ENCODE measurements around the gene ATRNL1. TPM values are rescaled to one million over a fixed set of nuclear protein-coding genes. Genes with fewer than 3 reads are reported as not detected.

The ATRNL1 gene
- polyA plus RNA-seq, 1 donor from 2014 or later: 2.5 TPM

DNA sequence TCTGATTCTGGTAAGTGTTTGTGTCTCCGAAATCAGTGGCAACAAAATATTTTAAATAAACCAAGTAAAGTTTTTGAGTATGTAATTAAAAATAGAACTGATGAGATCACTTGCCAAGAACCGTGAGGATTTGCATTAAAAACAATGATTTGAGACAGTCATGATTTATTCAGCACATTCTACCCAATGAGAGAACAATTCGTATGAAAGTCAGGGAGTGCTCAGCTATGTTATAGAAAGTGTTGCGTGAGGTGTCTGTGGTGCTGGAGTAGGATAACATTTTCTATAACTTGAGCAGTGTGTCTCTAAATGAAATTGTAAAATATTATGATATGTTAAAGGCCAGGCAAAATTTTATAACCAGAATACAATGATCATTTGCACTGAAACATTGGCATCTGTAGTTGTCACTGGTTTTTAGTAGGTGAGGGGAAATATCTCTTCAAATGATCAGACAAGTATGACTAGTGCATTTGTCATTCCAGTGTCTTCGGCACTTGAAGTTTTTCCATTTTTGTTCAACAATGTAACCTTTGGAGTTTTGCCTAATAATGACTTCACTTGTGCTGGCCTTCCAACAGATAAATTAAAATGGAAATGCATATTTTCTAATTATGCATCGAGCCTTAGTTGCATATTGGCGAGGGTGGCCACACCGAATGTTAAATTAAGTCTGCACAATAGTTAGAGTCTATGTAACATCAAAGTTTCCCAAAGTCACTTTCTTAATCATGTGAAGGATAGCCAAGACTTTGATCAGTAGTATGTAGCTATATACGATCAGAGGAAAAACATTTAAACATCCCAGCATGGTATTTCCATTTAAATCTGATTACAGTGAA, 844.0 kb downstream of the ATRNL1 start:
- H3K27ac Mint-ChIP-seq: no peak overlapping the region
- no peaks in the 10 kb centered on the region for H3K4me1 Mint-ChIP-seq
- H3K4me3 Mint-ChIP-seq: no peak overlapping the region
- H3K9me3 Mint-ChIP-seq: peaks cover 4 to 10% (median 5%) of the 10 kb centered on the region in 3 donors
- H3K36me3 Mint-ChIP-seq: no peaks in the 10 kb centered on the region
- no peaks in the 10 kb centered on the region for H3K27me3 Mint-ChIP-seq

DNA sequence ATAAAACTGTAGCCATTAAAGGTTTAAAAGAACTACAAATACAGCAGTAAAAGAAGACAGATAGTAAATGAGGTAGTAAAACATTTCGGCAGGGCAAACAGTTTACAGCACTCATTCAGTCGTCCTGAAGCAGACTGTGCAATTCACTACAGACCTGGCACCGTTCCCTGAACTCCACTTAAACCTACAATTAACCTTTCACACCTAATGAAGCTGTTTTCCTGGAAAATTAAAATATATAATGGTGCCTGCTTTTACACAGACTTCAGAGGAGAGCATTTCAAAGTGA, 844.5 kb downstream of the ATRNL1 start:
- Mint-ChIP-seq H3K4me3 (no peak overlapping the region), H3K36me3 (no peaks in the 10 kb centered on the region), H3K9me3 (peaks cover 4 to 10% (median 5%) of the 10 kb centered on the region in 3 donors), H3K27me3 (no peaks in the 10 kb centered on the region), H3K27ac (no peak overlapping the region), H3K4me1 (no peaks in the 10 kb centered on the region)

DNA sequence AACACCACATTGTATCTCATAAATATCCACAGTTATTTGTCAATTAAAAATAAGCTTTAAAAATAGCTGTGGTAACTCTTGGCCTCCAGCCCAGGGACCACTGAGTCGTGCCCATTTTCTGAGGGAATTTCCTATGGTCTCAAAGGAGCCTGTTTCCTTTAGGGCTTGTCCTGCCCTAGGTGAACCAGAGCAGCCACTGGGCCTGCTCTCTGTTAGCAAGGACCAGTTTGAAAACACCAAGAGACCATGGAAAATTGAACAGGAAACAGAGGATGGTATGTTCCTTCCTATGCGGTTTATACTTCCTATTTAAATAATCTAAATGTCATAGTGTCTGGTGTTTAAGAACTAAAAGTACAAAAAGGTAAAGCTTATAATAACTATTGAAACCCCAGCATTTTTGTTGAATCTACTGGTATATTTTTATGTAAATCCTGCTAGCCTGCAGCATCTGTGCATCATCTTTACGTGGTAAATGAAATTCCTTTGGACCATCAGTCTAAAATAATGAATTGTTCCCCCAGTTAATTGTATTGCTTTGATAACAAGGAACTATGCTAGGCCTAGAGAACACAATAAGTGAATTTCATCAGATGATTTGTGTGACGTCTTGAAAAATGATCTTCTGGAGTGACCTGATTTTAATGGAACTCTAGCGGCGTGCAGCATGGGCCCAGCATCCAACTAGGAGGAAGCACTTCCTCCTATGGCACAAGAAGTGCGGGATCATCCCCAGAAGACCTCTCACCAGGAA, 846.1 kb downstream of the ATRNL1 start:
- no peak overlapping the region for H3K4me3 Mint-ChIP-seq
- H3K27ac Mint-ChIP-seq: no peak overlapping the region
- no peaks in the 10 kb centered on the region for H3K27me3 Mint-ChIP-seq
- no peaks in the 10 kb centered on the region for H3K4me1 Mint-ChIP-seq
- H3K9me3 Mint-ChIP-seq: peaks cover 4 to 9% (median 5%) of the 10 kb centered on the region in 3 donors
- no peaks in the 10 kb centered on the region for H3K36me3 Mint-ChIP-seq

DNA sequence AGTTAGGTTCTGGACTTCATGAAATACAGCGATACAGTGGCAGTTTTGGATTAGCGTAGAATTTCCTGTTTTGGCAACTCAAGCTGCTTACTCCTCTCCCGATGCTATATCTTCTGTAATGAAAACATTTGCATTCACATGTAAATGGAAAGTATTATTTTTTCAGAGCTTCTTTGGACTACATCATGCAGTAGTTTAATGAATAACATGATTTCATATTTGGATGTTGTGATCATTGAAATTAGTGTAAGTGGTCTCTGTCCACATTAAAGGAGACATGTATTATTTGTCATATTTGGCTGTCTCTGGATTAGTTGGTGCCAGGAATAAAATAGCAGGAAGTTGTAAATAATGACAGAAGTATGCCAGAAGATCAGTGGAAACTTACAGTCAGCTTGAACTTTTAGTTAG, 848.2 kb downstream of the ATRNL1 start:
- H3K4me3 Mint-ChIP-seq: no peak overlapping the region
- peaks cover 3 to 4% (median 3%) of the 10 kb centered on the region in 3 donors for H3K9me3 Mint-ChIP-seq
- H3K4me1 Mint-ChIP-seq: no peaks in the 10 kb centered on the region
- H3K36me3 Mint-ChIP-seq: no peaks in the 10 kb centered on the region
- no peak overlapping the region for H3K27ac Mint-ChIP-seq
- H3K27me3 Mint-ChIP-seq: no peaks in the 10 kb centered on the region

GRCh38 chr10:115942101-115942500, 848.9 kb downstream of the ATRNL1 start:
- H3K36me3 Mint-ChIP-seq: no peaks in the 10 kb centered on the region
- H3K4me3 Mint-ChIP-seq: no peak overlapping the region
- H3K9me3 Mint-ChIP-seq: peaks cover 3 to 4% (median 3%) of the 10 kb centered on the region in 3 donors
- no peaks in the 10 kb centered on the region for H3K4me1 Mint-ChIP-seq
- H3K27ac Mint-ChIP-seq: no peak overlapping the region
- no peaks in the 10 kb centered on the region for H3K27me3 Mint-ChIP-seq

- Mint-ChIP-seq H3K4me3 (no peak overlapping the region), H3K4me1 (no peaks in the 10 kb centered on the region), H3K36me3 (no peaks in the 10 kb centered on the region), H3K9me3 (peaks cover 3% of the 10 kb centered on the region in 3 donors), H3K27ac (no peak overlapping the region), H3K27me3 (no peaks in the 10 kb centered on the region)
Observed at GRCh38 chr10:115944538-115944937, 851.4 kb downstream of the ATRNL1 start.

DNA sequence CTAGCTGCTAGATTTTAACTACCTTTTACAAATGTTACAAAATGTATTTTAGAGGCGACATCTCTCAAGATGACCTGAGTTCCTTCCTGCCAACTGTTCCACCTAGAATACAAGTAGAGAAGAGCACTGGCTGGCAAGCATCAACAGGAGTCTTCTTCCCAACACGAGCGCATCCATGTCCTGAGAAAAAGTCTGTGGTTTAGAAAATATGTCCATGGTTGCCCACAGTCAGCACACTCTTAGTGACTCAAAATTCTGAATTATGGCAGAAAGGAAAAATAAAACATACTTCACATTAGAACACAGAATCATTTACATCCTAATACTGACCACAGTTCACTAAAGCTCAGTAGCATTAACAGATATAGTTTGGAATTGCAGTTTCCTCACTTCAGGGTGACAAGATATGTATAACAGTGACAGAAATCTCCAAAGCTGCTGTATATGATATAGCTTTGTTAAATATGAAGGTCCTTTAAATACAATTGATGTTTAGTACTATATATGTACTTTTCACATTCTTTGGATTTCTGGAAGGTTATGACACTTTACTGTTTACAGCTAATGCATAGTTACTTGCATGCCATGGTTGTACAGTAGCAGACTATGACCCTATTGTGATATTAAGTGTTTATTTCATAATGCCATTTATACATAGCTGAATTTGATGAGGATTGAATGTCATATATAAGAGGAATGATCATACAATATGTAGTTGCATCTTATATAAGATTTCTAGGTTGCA, 852.7 kb downstream of the ATRNL1 start:
- H3K36me3 Mint-ChIP-seq: no peaks in the 10 kb centered on the region
- no peak overlapping the region for H3K27ac Mint-ChIP-seq
- H3K9me3 Mint-ChIP-seq: peaks cover 0 to 3% (median 2%) of the 10 kb centered on the region in 3 donors
- no peak overlapping the region for H3K4me3 Mint-ChIP-seq
- H3K4me1 Mint-ChIP-seq: no peaks in the 10 kb centered on the region
- H3K27me3 Mint-ChIP-seq: no peaks in the 10 kb centered on the region

- Mint-ChIP-seq H3K36me3 (no peaks in the 10 kb centered on the region), H3K27ac (no peak overlapping the region), H3K4me3 (no peak overlapping the region), H3K27me3 (no peaks in the 10 kb centered on the region), H3K9me3 (peaks cover 0 to 3% (median 2%) of the 10 kb centered on the region in 3 donors), H3K4me1 (no peaks in the 10 kb centered on the region)
Observed at GRCh38 chr10:115947104-115947503, 853.9 kb downstream of the ATRNL1 start.

- Mint-ChIP-seq H3K27me3 (no peaks in the 10 kb centered on the region), H3K4me3 (no peak overlapping the region), H3K27ac (no peak overlapping the region), H3K4me1 (no peaks in the 10 kb centered on the region), H3K9me3 (peaks cover 0 to 3% (median 2%) of the 10 kb centered on the region in 3 donors), H3K36me3 (no peaks in the 10 kb centered on the region)
Observed at GRCh38 chr10:115948465-115948864, 855.3 kb downstream of the ATRNL1 start.

DNA sequence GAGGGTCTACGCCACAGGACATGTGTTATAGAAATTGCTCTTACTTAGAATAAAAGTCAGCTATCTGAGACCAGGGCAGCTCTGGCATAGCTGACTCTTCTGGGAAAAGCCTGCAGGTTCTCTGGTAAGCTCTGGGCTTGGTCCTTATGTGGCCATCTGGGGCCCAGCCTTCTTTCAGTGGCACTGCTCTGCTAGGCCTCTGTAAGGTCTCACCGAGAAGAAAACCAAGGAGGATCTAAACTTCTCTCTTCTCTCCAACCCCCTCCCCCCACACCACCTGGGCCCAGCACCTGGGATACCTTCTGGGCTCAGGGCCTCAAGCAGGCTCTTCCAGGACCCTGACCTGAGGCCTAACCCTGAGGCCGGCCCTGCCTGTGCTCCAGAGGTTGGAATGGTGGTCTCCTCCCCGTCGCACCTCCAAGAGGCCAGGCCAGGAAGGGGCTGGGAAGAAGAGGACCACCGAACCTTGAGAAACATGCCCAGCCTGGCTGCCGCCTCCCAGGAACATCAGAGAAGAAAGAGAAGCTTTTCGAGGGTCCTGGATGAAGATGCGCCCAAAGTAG, 856.2 kb downstream of the ATRNL1 start:
- no peak overlapping the region for H3K4me3 Mint-ChIP-seq
- no peaks in the 10 kb centered on the region for H3K4me1 Mint-ChIP-seq
- H3K27me3 Mint-ChIP-seq: no peaks in the 10 kb centered on the region
- peaks cover 0 to 3% (median under 1%) of the 10 kb centered on the region in 3 donors for H3K9me3 Mint-ChIP-seq
- H3K36me3 Mint-ChIP-seq: no peaks in the 10 kb centered on the region
- no peak overlapping the region for H3K27ac Mint-ChIP-seq

GRCh38 chr10:115950320-115950719, 857.2 kb downstream of the ATRNL1 start:
- Mint-ChIP-seq H3K9me3 (peaks cover 0 to 4% (median 0%) of the 10 kb centered on the region in 3 donors), H3K4me1 (no peaks in the 10 kb centered on the region), H3K27me3 (no peaks in the 10 kb centered on the region), H3K4me3 (no peak overlapping the region), H3K36me3 (peaks cover 2% of the 10 kb centered on the region), H3K27ac (no peak overlapping the region)

DNA sequence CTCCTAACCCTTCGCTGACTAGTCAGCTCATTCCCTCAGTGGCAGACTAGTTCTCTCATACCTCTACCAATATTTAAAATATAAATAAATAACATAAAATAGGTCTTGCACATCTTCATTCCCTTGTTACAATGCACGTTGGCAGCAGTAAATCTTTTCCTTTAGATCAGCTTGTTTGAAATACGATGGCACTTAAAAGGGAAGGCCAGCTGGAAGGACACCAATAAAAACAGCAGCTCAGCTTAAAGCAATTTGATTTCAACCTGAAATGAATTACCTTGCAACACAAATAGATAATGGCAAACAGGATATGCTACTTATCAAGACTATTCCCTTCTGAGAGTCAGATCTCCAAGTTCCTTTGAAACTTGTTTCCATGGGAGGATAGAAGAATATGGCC, 858.1 kb downstream of the ATRNL1 start:
- H3K4me3 Mint-ChIP-seq: no peak overlapping the region
- peaks cover 0 to 4% (median 4%) of the 10 kb centered on the region in 3 donors for H3K9me3 Mint-ChIP-seq
- H3K36me3 Mint-ChIP-seq: peaks cover 2% of the 10 kb centered on the region
- no peaks in the 10 kb centered on the region for H3K27me3 Mint-ChIP-seq
- peak overlapping the region in 1 of 3 donors; percentile 57 for H3K27ac Mint-ChIP-seq
- H3K4me1 Mint-ChIP-seq: no peaks in the 10 kb centered on the region

GRCh38 chr10:115953281-115953680, 860.1 kb downstream of the ATRNL1 start:
- Mint-ChIP-seq H3K4me3 (no peak overlapping the region), H3K4me1 (no peaks in the 10 kb centered on the region), H3K9me3 (peaks cover 0 to 7% (median 4%) of the 10 kb centered on the region in 3 donors), H3K27ac (no peak overlapping the region), H3K36me3 (peaks cover 2% of the 10 kb centered on the region), H3K27me3 (no peaks in the 10 kb centered on the region)

GRCh38 chr10:115953968-115954367, 860.8 kb downstream of the ATRNL1 start:
- no peaks in the 10 kb centered on the region for H3K4me1 Mint-ChIP-seq
- H3K27ac Mint-ChIP-seq: no peak overlapping the region
- peaks cover 0 to 7% (median 4%) of the 10 kb centered on the region in 3 donors for H3K9me3 Mint-ChIP-seq
- H3K36me3 Mint-ChIP-seq: peaks cover 2% of the 10 kb centered on the region
- no peak overlapping the region for H3K4me3 Mint-ChIP-seq
- H3K27me3 Mint-ChIP-seq: no peaks in the 10 kb centered on the region
